ENCODE results near the gene TMEM168.

TMEM168 gene

GRCh38 chr7:112721366-112721765 lies 68.8 kb downstream of the TMEM168 start:
- DNase-seq (ENCODE audit: low spot score) = no peak

- no peak for DNase-seq (ENCODE audit: low spot score)
Observed at GRCh38 chr7:112715525-112715924, 74.7 kb downstream of the TMEM168 start.

- no peak for DNase-seq (ENCODE audit: low spot score)
Observed at GRCh38 chr7:112714917-112715316, 75.3 kb downstream of the TMEM168 start.
